Measurements from ENCODE around the gene CDPF1. TPM values are rescaled to one million over a fixed set of nuclear protein-coding genes. Genes with fewer than 3 reads are reported as not detected.

Gene CDPF1
- polyA plus RNA-seq, 2 donors: 6.6 to 7.4 TPM

- H3K9me3 ChIP-seq (ENCODE audit: control insufficient read depth in 2 of 2, insufficient read depth in 1 of 2, low read depth in 1 of 2, low read length in 1 of 2): no peaks in the 10 kb centered on the region
- H3K4me3 ChIP-seq (ENCODE audit: low read depth in 1 of 2, low read length in 2 of 2): no peak overlapping the region
- 95 to 97% methylated on average over 13 of the region's 13 CpGs for WGBS, 2 donors
- H3K27ac ChIP-seq (ENCODE audit: low read depth in 2 of 2, low read length in 1 of 2): no peak overlapping the region
- H3K4me1 ChIP-seq (ENCODE audit: control insufficient read depth in 2 of 2, insufficient read depth in 2 of 2, low read length in 1 of 2): peaks cover 0 to 9% of the 10 kb centered on the region in 2 donors
- H3K27me3 ChIP-seq (ENCODE audit: control insufficient read depth in 1 of 2, insufficient read depth in 2 of 2, low read length in 2 of 2): no peaks in the 10 kb centered on the region
- H3K36me3 ChIP-seq (ENCODE audit: control insufficient read depth in 2 of 2, insufficient read depth in 2 of 2, low read length in 1 of 2): peaks cover 13 to 62% of the 10 kb centered on the region in 2 donors
Observed at GRCh38 chr22:46281866-46282678, 32.0 kb upstream of the CDPF1 start.

DNA sequence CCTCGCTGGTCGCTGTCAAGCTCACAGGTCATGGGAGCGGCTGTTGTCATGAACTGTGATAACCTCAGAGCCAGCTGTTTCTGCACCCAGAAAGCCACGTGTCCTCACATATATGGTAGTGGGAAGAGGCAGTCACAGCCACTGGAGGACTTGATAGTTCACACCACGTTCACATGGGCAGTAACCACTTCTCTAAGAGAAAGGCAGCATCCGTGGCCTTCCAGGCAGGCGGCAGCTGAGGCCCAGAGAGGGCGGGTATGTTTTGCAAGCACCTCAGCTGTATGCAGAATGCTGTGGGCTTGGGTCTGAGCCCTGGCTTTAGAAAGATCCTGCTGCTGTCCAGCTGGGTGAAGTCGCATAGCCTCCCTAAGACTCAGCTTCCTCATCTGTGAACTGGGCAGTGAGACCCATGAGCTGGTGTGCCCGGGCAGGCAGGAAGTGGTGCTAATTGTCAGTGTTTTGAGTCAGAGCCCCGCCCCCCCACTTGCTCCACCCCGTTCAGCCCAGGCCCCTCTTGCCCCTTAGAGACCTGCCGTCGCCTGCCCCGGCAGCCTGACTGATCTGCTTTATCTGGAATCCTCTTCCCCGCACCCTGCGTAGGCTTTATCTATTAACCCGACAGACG lies 31.0 kb upstream of the CDPF1 start:
- Histone ChIP-seq H3K9me3 (ENCODE audit: control insufficient read depth in 2 of 2, insufficient read depth in 1 of 2, low read depth in 1 of 2, low read length in 1 of 2) (no peaks in the 10 kb centered on the region), H3K27me3 (ENCODE audit: control insufficient read depth in 1 of 2, insufficient read depth in 2 of 2, low read length in 2 of 2) (no peaks in the 10 kb centered on the region), H3K4me3 (ENCODE audit: low read depth in 1 of 2, low read length in 2 of 2) (no peak overlapping the region), H3K4me1 (ENCODE audit: control insufficient read depth in 2 of 2, insufficient read depth in 2 of 2, low read length in 1 of 2) (peaks cover 0 to 9% of the 10 kb centered on the region in 2 donors), H3K27ac (ENCODE audit: low read depth in 2 of 2, low read length in 1 of 2) (no peak overlapping the region), H3K36me3 (ENCODE audit: control insufficient read depth in 2 of 2, insufficient read depth in 2 of 2, low read length in 1 of 2) (peaks cover 13 to 57% of the 10 kb centered on the region in 2 donors)
- WGBS, 2 donors: 79% methylated on average over 19 of the region's 19 CpGs

DNA sequence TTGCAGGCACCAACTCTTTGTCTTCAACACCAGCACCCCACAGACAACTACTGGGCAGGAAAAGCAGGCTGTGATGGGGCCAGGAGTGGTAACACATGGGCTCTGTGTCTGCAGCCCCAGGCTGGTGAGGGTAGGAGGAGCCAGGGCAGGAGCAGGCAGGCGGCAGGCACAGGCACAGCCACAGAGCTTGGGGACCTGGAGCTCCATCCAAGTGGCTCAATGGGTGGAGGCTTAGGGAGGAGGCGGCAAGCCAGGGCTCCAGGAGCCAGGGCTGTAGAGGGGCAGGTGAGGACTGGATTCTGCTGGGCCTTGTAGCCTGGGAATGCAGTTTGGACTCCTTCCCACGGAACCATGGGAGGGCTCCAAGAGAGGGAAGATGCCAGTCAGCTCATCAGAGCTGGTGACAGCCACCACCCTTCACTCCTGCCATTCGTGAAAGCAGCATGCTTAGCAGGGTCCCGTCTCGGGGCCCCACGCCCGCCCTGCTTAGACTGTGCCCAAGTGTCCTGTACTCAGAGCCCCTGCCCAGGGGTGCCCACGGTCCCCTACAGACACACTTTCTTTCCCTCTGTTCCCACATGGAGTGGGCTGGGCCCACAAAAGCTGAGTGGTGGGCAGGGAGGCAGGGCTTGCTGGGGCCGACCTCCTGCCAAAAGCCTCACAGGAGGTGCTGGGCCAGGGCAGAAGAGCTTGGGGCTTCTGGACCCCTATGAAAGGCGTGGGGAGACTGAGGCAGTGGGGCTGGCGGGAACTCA lies 30.1 kb upstream of the CDPF1 start:
- H3K9me3 ChIP-seq (ENCODE audit: control insufficient read depth in 2 of 2, insufficient read depth in 1 of 2, low read depth in 1 of 2, low read length in 1 of 2): no peaks in the 10 kb centered on the region
- 64 to 74% methylated on average over 12 of the region's 12 CpGs for WGBS, 2 donors
- no peak overlapping the region for H3K27ac ChIP-seq (ENCODE audit: low read depth in 2 of 2, low read length in 1 of 2)
- no peaks in the 10 kb centered on the region for H3K27me3 ChIP-seq (ENCODE audit: control insufficient read depth in 1 of 2, insufficient read depth in 2 of 2, low read length in 2 of 2)
- H3K4me3 ChIP-seq (ENCODE audit: low read depth in 1 of 2, low read length in 2 of 2): no peak overlapping the region
- H3K36me3 ChIP-seq (ENCODE audit: control insufficient read depth in 2 of 2, insufficient read depth in 2 of 2, low read length in 1 of 2): peaks cover 13 to 58% of the 10 kb centered on the region in 2 donors
- H3K4me1 ChIP-seq (ENCODE audit: control insufficient read depth in 2 of 2, insufficient read depth in 2 of 2, low read length in 1 of 2): peaks cover 0 to 9% of the 10 kb centered on the region in 2 donors

DNA sequence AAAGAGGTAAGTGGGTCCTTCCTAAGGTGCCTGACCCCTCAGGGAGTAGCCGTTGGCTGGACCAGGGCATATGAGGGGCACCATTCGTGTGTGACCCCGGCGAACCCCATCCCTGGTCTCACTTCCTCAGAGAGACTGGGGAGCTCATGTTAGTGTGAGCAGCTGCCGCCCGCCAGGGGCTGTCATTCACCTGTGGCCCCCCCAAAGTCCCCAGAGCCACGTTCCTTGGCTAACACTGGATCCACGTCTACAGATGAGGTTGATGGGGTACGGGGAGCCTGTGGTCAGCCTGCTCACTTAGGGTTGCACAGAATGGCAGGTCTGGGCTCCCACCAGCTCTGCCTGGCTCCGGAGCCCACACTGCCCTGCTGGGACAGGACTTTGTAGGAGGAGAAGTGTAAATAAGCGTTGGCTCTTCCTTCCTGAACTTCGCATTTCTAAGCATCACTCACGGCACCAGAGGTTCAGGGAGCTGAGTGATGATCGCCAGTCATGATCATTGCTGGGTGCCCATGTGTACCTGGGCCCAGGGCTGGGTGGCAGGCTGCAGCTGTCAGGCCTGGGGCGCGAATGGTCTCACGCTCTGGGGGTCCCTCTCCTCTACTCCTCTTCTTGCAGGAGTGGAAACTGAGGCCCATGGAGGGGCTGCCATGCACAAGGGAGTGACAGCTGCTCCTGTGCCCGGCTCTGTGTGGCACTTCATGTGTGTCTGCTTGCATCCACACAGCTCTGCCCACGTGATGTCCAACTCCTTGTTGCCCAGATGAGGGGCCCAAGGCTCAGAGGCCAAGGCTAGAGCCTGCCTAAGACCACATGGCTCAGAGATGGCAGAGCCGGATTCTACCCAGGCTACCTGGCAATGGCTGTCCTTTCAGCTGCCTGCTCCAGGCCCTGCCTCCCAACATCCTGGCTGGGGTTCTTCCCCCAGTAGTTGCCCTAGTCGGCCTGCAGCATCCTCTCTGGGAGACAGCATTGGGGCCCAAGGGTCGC lies 28.9 kb upstream of the CDPF1 start:
- Histone ChIP-seq H3K27me3 (ENCODE audit: control insufficient read depth in 1 of 2, insufficient read depth in 2 of 2, low read length in 2 of 2) (no peaks in the 10 kb centered on the region), H3K4me1 (ENCODE audit: control insufficient read depth in 2 of 2, insufficient read depth in 2 of 2, low read length in 1 of 2) (peaks cover 0 to 9% of the 10 kb centered on the region in 2 donors), H3K9me3 (ENCODE audit: control insufficient read depth in 2 of 2, insufficient read depth in 1 of 2, low read depth in 1 of 2, low read length in 1 of 2) (no peaks in the 10 kb centered on the region), H3K4me3 (ENCODE audit: low read depth in 1 of 2, low read length in 2 of 2) (no peak overlapping the region), H3K36me3 (ENCODE audit: control insufficient read depth in 2 of 2, insufficient read depth in 2 of 2, low read length in 1 of 2) (peaks cover 10 to 51% of the 10 kb centered on the region in 2 donors), H3K27ac (ENCODE audit: low read depth in 2 of 2, low read length in 1 of 2) (no peak overlapping the region)
- WGBS, 2 donors: 88 to 93% methylated on average over 22 of the region's 22 CpGs

GRCh38 chr22:46276563-46276962 lies 26.5 kb upstream of the CDPF1 start:
- H3K27me3 ChIP-seq (ENCODE audit: control insufficient read depth in 1 of 2, insufficient read depth in 2 of 2, low read length in 2 of 2): no peaks in the 10 kb centered on the region
- H3K4me1 ChIP-seq (ENCODE audit: control insufficient read depth in 2 of 2, insufficient read depth in 2 of 2, low read length in 1 of 2): peaks cover 0 to 9% of the 10 kb centered on the region in 2 donors
- H3K27ac ChIP-seq (ENCODE audit: low read depth in 2 of 2, low read length in 1 of 2): no peak overlapping the region
- 91 to 97% methylated on average over 7 of the region's 7 CpGs for WGBS, 2 donors
- no peak overlapping the region for H3K4me3 ChIP-seq (ENCODE audit: low read depth in 1 of 2, low read length in 2 of 2)
- H3K36me3 ChIP-seq (ENCODE audit: control insufficient read depth in 2 of 2, insufficient read depth in 2 of 2, low read length in 1 of 2): peaks cover 10 to 52% of the 10 kb centered on the region in 2 donors
- H3K9me3 ChIP-seq (ENCODE audit: control insufficient read depth in 2 of 2, insufficient read depth in 1 of 2, low read depth in 1 of 2, low read length in 1 of 2): no peaks in the 10 kb centered on the region

DNA sequence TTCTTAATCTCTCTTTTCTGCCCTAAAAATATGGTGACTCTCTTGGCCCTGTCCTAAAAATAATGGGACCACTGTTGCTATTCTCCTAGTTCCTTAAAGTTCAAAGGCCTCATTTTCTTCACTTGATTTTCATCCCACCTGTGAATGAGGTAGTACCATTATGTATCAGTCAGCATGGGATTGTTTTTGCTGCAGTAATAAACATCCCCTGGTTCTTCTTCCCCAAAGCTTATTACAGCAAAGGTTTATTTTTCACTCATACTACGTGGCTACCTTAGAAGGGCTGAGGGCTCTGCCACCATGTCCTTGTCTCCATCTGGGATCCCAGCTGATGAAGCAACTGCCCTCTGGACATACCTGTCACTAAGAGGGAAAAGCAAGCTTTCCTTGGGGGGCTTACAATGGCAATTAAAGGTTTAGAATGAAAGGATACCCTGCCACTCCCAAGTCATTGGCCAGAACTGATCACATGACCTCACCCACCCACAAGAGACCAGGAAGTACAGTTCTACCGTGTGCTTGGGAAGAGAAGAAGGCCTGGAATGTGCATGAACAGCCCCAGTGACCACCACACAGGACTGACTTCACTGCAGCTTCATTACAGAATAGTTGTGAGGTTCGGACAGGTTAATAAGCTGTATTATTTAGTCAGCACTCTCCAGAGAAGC lies 25.5 kb upstream of the CDPF1 start:
- Histone ChIP-seq H3K36me3 (ENCODE audit: control insufficient read depth in 2 of 2, insufficient read depth in 2 of 2, low read length in 1 of 2) (peaks cover 10 to 45% of the 10 kb centered on the region in 2 donors), H3K4me3 (ENCODE audit: low read depth in 1 of 2, low read length in 2 of 2) (no peak overlapping the region), H3K9me3 (ENCODE audit: control insufficient read depth in 2 of 2, insufficient read depth in 1 of 2, low read depth in 1 of 2, low read length in 1 of 2) (no peaks in the 10 kb centered on the region), H3K27ac (ENCODE audit: low read depth in 2 of 2, low read length in 1 of 2) (no peak overlapping the region), H3K27me3 (ENCODE audit: control insufficient read depth in 1 of 2, insufficient read depth in 2 of 2, low read length in 2 of 2) (no peaks in the 10 kb centered on the region), H3K4me1 (ENCODE audit: control insufficient read depth in 2 of 2, insufficient read depth in 2 of 2, low read length in 1 of 2) (peaks cover 0 to 9% of the 10 kb centered on the region in 2 donors)
- 71 to 79% methylated on average over 3 of the region's 3 CpGs for WGBS, 2 donors

- Histone ChIP-seq H3K36me3 (ENCODE audit: control insufficient read depth in 2 of 2, insufficient read depth in 2 of 2, low read length in 1 of 2) (peaks cover 4 to 35% of the 10 kb centered on the region in 2 donors), H3K27ac (ENCODE audit: low read depth in 2 of 2, low read length in 1 of 2) (no peak overlapping the region), H3K27me3 (ENCODE audit: control insufficient read depth in 1 of 2, insufficient read depth in 2 of 2, low read length in 2 of 2) (no peaks in the 10 kb centered on the region), H3K4me1 (ENCODE audit: control insufficient read depth in 2 of 2, insufficient read depth in 2 of 2, low read length in 1 of 2) (no peaks in the 10 kb centered on the region), H3K4me3 (ENCODE audit: low read depth in 1 of 2, low read length in 2 of 2) (no peak overlapping the region), H3K9me3 (ENCODE audit: control insufficient read depth in 2 of 2, insufficient read depth in 1 of 2, low read depth in 1 of 2, low read length in 1 of 2) (no peaks in the 10 kb centered on the region)
- WGBS, 2 donors: 92 to 97% methylated on average over 8 of the region's 8 CpGs
Observed at GRCh38 chr22:46274381-46274780, 24.3 kb upstream of the CDPF1 start.

GRCh38 chr22:46273432-46274148 lies 23.5 kb upstream of the CDPF1 start:
- H3K9me3 ChIP-seq (ENCODE audit: control insufficient read depth in 2 of 2, insufficient read depth in 1 of 2, low read depth in 1 of 2, low read length in 1 of 2): no peaks in the 10 kb centered on the region
- peaks cover 0 to 27% of the 10 kb centered on the region in 2 donors for H3K36me3 ChIP-seq (ENCODE audit: control insufficient read depth in 2 of 2, insufficient read depth in 2 of 2, low read length in 1 of 2)
- 91 to 94% methylated on average over 12 of the region's 12 CpGs for WGBS, 2 donors

More at GRCh38 chr22:46273432-46274148, 23.5 kb upstream of the CDPF1 start:
- Histone ChIP-seq H3K27me3 (ENCODE audit: control insufficient read depth in 1 of 2, insufficient read depth in 2 of 2, low read length in 2 of 2) (no peaks in the 10 kb centered on the region), H3K4me3 (ENCODE audit: low read depth in 1 of 2, low read length in 2 of 2) (no peak overlapping the region), H3K27ac (ENCODE audit: low read depth in 2 of 2, low read length in 1 of 2) (no peak overlapping the region), H3K4me1 (ENCODE audit: control insufficient read depth in 2 of 2, insufficient read depth in 2 of 2, low read length in 1 of 2) (peaks cover 0 to 3% of the 10 kb centered on the region in 2 donors)

Data from esophagus (tissue), 2 donors.